GM21447 (cell line): ENCODE data around the gene RELN.

Experiments
- ATAC-seq: cut with Tn5 transposase; IDR thresholded peaks from one replicate; pipeline ENCODE4 v1.9.1; 2021; ENCODE audit not compliant: unreplicated experiment

Gene RELN

GRCh38 chr7:103437623-103438022 is 551.8 kb downstream of the RELN start:
- no peak for ATAC-seq

- ATAC-seq = no peak
Measured at GRCh38 chr7:103432712-103433111, 556.7 kb downstream of the RELN start.

- no peak for ATAC-seq
Measured at GRCh38 chr7:103425177-103425576, 564.3 kb downstream of the RELN start.

- no peak for ATAC-seq
Measured at GRCh38 chr7:103423467-103424179, 565.8 kb downstream of the RELN start.
